ENCODE measurements around the gene OR10AD1. TPM values are rescaled to one million over a fixed set of nuclear protein-coding genes. Genes with fewer than 3 reads are reported as not detected.
A peak's percentile ranks its signal among the peaks of the same experiment; 100 is the strongest.

The OR10AD1 gene
- total and polyA plus RNA-seq, 9 of the 15 experiments (the other 6 are each of a cell fraction or from before 2014, with no cell fraction given), result not detected

GRCh38 chr12:48157018-48157888 lies 45.8 kb downstream of the OR10AD1 start, which contains the start of gene ASB8 (continued):
- TF ChIP-seq E2F1 (CRISPR knock-in tag; IDR thresholded peaks at IDR 0.05) (0 out of 2 replicates have a peak, but pooled peaks have one; percentile 11), ZNF384 (IDR thresholded peaks at IDR 0.05; ENCODE audit: low read depth, low read length) (peak; percentile 64), MTF1 (CRISPR knock-in tag; IDR thresholded peaks at IDR 0.05; ENCODE audit: borderline replicate concordance) (no peak), ZNF133 (CRISPR knock-in tag; IDR thresholded peaks at IDR 0.05) (no peak), HLTF (IDR thresholded peaks at IDR 0.05) (no peak), MBD1 (CRISPR knock-in tag; IDR thresholded peaks at IDR 0.05) (no peak), TEAD2 (tag; IDR thresholded peaks at IDR 0.05) (no peak), RBM34 (IDR thresholded peaks at IDR 0.05; ENCODE audit: borderline replicate concordance, insufficient read depth, low read length) (no peak), GABPA (tag; conservative IDR thresholded peaks at IDR 0.05; ENCODE audit: low read depth) (peak; percentile 98), NFIC (IDR thresholded peaks at IDR 0.05) (no peak; the same call in 1 of the 2 replicates), TCF7L2 (IDR thresholded peaks at IDR 0.05; ENCODE audit: low read depth, low read length) (no peak), MYNN (IDR thresholded peaks at IDR 0.05) (no peak), MYNN (CRISPR knock-in tag; IDR thresholded peaks at IDR 0.05) (no peak), ZNF174 (CRISPR knock-in tag; IDR thresholded peaks at IDR 0.05) (no peak), HNRNPUL1 (IDR thresholded peaks at IDR 0.05; ENCODE audit: low read length) (no peak), RBM22 (IDR thresholded peaks at IDR 0.05; ENCODE audit: low read depth, low read length, poor library complexity, severe bottlenecking) (no peak), MAFG (tag; conservative IDR thresholded peaks at IDR 0.05) (no peak), ZNF583 (CRISPR knock-in tag; IDR thresholded peaks at IDR 0.05) (no peak)
- TF ChIP-seq, protein P1, sequence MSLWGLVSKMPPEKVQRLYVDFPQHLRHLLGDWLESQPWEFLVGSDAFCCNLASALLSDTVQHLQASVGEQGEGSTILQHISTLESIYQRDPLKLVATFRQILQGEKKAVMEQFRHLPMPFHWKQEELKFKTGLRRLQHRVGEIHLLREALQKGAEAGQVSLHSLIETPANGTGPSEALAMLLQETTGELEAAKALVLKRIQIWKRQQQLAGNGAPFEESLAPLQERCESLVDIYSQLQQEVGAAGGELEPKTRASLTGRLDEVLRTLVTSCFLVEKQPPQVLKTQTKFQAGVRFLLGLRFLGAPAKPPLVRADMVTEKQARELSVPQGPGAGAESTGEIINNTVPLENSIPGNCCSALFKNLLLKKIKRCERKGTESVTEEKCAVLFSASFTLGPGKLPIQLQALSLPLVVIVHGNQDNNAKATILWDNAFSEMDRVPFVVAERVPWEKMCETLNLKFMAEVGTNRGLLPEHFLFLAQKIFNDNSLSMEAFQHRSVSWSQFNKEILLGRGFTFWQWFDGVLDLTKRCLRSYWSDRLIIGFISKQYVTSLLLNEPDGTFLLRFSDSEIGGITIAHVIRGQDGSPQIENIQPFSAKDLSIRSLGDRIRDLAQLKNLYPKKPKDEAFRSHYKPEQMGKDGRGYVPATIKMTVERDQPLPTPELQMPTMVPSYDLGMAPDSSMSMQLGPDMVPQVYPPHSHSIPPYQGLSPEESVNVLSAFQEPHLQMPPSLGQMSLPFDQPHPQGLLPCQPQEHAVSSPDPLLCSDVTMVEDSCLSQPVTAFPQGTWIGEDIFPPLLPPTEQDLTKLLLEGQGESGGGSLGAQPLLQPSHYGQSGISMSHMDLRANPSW (CRISPR knock-in tag; IDR thresholded peaks at IDR 0.05), result no peak
- TF ChIP-seq, protein P2, sequence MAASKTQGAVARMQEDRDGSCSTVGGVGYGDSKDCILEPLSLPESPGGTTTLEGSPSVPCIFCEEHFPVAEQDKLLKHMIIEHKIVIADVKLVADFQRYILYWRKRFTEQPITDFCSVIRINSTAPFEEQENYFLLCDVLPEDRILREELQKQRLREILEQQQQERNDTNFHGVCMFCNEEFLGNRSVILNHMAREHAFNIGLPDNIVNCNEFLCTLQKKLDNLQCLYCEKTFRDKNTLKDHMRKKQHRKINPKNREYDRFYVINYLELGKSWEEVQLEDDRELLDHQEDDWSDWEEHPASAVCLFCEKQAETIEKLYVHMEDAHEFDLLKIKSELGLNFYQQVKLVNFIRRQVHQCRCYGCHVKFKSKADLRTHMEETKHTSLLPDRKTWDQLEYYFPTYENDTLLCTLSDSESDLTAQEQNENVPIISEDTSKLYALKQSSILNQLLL (CRISPR knock-in tag; IDR thresholded peaks at IDR 0.05; ENCODE audit: borderline replicate concordance), result no peak
- TF ChIP-seq, protein P3, sequence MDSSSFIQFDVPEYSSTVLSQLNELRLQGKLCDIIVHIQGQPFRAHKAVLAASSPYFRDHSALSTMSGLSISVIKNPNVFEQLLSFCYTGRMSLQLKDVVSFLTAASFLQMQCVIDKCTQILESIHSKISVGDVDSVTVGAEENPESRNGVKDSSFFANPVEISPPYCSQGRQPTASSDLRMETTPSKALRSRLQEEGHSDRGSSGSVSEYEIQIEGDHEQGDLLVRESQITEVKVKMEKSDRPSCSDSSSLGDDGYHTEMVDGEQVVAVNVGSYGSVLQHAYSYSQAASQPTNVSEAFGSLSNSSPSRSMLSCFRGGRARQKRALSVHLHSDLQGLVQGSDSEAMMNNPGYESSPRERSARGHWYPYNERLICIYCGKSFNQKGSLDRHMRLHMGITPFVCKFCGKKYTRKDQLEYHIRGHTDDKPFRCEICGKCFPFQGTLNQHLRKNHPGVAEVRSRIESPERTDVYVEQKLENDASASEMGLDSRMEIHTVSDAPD (CRISPR knock-in tag; IDR thresholded peaks at IDR 0.05), result no peak

Measured in K562 (cell line).